ENCODE data around the gene SGSM1. TPM values are rescaled to one million over a fixed set of nuclear protein-coding genes. Genes with fewer than 3 reads are reported as not detected.

SGSM1 gene
- total RNA-seq, 2 donors from 2014 or later, result 6.8 to 11.1 TPM

DNA sequence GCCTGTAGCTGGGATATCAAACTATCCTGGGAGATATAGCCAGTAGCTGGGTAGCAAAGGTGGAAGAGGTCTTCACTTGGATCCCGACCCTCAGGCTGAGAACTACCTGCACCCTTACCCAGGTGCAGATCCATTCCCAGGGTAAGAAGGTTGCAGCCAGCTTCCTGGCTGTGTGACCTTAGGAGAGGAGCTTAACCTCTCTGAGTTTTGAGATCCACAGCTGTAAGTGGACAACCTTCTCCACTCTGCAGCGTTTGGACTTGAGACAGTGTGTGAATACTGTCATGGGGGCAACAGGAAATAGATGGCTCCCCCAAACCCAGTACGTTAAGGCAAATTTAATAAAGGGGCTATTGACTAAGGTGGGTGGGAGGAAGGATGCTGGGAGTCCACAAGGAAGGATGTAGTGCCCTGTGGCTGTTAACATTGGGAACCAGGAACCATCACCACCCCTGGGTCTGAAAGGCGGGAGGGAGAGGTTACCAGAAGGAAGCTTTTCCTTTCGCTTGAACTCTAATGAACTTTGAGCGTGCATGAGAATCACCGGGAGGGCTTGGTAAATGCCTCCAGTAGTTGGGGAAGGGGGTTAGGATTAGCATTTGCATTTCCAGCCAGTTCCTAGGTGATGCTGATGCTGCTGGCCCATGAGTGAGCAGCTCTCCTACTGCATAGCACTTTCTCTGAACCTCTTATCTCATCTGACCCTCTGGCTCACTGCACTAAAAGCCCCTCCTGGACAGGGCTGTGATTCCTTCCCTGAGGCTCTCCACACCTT, 24.4 kb downstream of the SGSM1 start:
- TF ChIP-seq, protein P1, sequence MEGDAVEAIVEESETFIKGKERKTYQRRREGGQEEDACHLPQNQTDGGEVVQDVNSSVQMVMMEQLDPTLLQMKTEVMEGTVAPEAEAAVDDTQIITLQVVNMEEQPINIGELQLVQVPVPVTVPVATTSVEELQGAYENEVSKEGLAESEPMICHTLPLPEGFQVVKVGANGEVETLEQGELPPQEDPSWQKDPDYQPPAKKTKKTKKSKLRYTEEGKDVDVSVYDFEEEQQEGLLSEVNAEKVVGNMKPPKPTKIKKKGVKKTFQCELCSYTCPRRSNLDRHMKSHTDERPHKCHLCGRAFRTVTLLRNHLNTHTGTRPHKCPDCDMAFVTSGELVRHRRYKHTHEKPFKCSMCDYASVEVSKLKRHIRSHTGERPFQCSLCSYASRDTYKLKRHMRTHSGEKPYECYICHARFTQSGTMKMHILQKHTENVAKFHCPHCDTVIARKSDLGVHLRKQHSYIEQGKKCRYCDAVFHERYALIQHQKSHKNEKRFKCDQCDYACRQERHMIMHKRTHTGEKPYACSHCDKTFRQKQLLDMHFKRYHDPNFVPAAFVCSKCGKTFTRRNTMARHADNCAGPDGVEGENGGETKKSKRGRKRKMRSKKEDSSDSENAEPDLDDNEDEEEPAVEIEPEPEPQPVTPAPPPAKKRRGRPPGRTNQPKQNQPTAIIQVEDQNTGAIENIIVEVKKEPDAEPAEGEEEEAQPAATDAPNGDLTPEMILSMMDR (IDR thresholded peaks at IDR 0.05), result no peak
- Histone ChIP-seq H3K4me3 (no peak overlapping the region), H3K27me3 (replicated peaks; ENCODE audit: insufficient read depth) (no peaks in the 10 kb centered on the region), H3K4me1 (ENCODE audit: control insufficient read depth in 1 of 2, low read depth in 2 of 2) (no peaks in the 10 kb centered on the region), H3K36me3 (peaks cover 10% of the 10 kb centered on the region), H3K27ac (no peak overlapping the region), H3K9me3 (no peaks in the 10 kb centered on the region)
- DNase-seq (ENCODE audit: low spot score), result no peak
- no peak for ATAC-seq (ENCODE audit: insufficient number of reproducible peaks, low FRiP score, low read depth)

DNA sequence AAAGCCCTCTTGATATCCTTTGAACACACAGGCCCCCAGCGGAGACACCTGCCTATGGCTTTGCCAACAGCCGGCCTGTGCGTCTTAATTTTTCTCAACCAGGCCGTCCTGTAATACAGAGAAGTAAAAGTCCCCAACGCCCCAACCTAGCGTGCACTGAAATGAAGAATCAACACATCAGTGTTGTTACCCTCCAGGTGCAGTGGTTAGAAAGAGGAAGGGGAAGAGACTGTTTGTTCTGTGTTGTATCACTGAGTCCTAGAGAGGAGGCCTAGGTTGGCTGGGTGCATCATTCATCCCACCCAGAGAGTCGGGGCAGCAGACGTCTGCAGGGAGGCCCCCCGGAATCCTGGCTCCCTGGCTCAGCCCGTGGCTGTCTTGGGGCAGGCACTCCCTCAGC, 25.7 kb downstream of the SGSM1 start:
- no peak overlapping the region for H3K27ac ChIP-seq
- no peak for ATAC-seq (ENCODE audit: insufficient number of reproducible peaks, low FRiP score, low read depth)
- TF ChIP-seq, protein P1 (IDR thresholded peaks at IDR 0.05), result no peak

DNA sequence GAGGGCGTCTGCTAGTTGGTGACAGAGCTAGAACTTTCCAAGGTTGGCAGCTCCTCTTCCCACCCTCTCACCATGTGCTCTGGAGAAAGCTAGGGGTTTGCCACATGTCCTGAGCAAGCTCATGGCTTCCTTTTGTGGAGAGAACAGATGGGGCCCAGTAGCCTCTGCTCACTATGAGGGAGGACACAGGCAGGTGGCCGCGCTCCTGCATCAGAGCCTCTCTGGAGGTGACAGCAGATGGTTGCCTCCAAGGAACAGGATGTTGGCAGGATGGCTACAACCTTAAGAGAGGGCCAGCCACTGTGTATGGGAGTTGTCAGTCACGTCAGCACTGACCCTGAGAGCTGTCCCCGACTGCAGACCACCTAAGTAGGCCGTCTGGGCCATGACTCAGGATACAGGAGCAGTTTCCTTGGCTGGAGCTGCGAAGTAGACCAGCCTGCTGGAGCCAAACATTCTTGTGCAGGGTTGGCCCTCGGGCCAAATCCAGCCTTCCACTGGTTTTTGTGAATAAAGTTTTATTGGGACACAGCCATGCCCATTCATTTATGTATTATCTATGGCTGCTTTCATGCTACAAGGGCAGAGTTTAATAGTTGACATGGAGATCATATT, 28.0 kb downstream of the SGSM1 start:
- no peaks in the 10 kb centered on the region for H3K27me3 ChIP-seq (replicated peaks; ENCODE audit: insufficient read depth)
- DNase-seq (ENCODE audit: low spot score), result no peak
- H3K4me1 ChIP-seq (ENCODE audit: control insufficient read depth in 1 of 2, low read depth in 2 of 2), result no peaks in the 10 kb centered on the region
- H3K4me3 ChIP-seq, result no peak overlapping the region
- ATAC-seq (ENCODE audit: insufficient number of reproducible peaks, low FRiP score, low read depth), result no peak
- TF ChIP-seq, protein P1 (IDR thresholded peaks at IDR 0.05), result no peak
- no peaks in the 10 kb centered on the region for H3K9me3 ChIP-seq
- H3K27ac ChIP-seq, result no peak overlapping the region
- peaks cover 10% of the 10 kb centered on the region for H3K36me3 ChIP-seq

More for the DNA sequence above, 25.7 kb downstream of the SGSM1 start:
- no peak for DNase-seq (ENCODE audit: low spot score)
- no peaks in the 10 kb centered on the region for H3K4me1 ChIP-seq (ENCODE audit: control insufficient read depth in 1 of 2, low read depth in 2 of 2)
- H3K4me3 ChIP-seq, result no peak overlapping the region
- H3K36me3 ChIP-seq, result peaks cover 10% of the 10 kb centered on the region
- no peaks in the 10 kb centered on the region for H3K27me3 ChIP-seq (replicated peaks; ENCODE audit: insufficient read depth)
- H3K9me3 ChIP-seq, result no peaks in the 10 kb centered on the region

DNA sequence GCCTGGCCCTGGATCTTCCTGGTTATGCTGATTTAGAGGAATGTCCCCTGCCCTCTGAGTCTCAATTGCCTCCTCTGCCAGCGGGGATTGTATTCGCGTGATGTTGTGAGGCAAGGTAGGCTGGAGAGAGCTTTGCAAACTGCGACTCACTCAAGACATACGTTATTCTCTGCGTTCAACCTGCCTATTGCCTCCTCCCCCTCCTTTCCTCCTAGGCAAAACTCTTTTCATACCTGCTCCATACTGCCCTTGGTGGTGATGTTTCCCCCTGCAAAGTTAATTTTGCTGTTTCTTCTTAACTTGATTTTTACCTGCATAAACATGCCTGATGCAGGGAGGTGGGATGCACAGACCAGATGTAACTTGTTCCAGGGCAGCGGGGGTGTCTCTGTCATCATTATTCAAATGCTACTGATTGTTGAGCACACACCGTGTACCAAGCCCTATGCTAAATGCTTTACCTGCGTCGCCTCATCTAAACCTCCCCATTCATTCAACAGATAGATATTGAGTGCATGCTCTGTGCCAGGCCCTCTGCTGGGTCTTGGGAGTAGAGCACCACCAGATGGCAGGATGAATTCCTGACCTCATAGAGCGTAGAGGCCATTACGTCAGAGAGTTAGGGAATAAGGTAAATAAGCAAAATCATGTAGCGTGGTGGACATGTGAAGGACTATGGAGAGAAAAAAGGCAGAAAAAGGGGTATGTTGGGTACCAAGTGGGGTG, 29.0 kb downstream of the SGSM1 start:
- TF ChIP-seq, protein P1 (IDR thresholded peaks at IDR 0.05), result no peak
- Histone ChIP-seq H3K9me3 (no peaks in the 10 kb centered on the region), H3K4me3 (no peak overlapping the region), H3K36me3 (peaks cover 10% of the 10 kb centered on the region), H3K27ac (no peak overlapping the region), H3K27me3 (replicated peaks; ENCODE audit: insufficient read depth) (no peaks in the 10 kb centered on the region), H3K4me1 (ENCODE audit: control insufficient read depth in 1 of 2, low read depth in 2 of 2) (no peaks in the 10 kb centered on the region)
- ATAC-seq (ENCODE audit: insufficient number of reproducible peaks, low FRiP score, low read depth) (no peak), DNase-seq (ENCODE audit: low spot score) (no peak)

DNA sequence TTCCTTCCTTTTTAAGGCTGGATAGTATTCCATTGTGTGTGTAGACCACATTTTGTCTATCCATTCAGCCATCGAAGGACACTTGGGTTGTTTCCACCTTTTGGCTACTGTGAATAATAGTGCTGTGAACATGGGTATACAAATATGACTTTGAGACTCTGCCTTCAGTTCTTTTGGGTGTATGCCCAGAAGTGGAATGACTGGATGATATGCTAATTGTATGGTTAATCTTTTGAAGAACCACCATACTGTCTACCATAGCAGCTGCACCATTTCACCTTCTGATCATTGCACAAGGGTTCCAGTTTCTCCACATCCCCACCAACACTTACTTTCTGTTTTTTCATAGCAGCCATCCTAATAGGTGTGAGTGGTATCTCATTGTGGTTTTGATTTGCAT, 30.3 kb downstream of the SGSM1 start:
- TF ChIP-seq, protein P1 (IDR thresholded peaks at IDR 0.05), result no peak
- Histone ChIP-seq H3K27ac (no peak overlapping the region), H3K27me3 (replicated peaks; ENCODE audit: insufficient read depth) (no peaks in the 10 kb centered on the region), H3K36me3 (peaks cover 10% of the 10 kb centered on the region), H3K9me3 (no peaks in the 10 kb centered on the region), H3K4me1 (ENCODE audit: control insufficient read depth in 1 of 2, low read depth in 2 of 2) (no peaks in the 10 kb centered on the region), H3K4me3 (no peak overlapping the region)
- DNase-seq (ENCODE audit: low spot score), result no peak
- no peak for ATAC-seq (ENCODE audit: insufficient number of reproducible peaks, low FRiP score, low read depth)

Measured in thoracic aorta (tissue), 2 donors.